Epithelial cell of esophagus (primary cell): ENCODE results near the gene CTSS.
A peak's percentile ranks its signal among the peaks of the same experiment; 100 is the strongest.

Source experiments
- DNase-seq: peaks from one replicate; pipeline ENCODE4 v3.0.0; 2010; ENCODE audit warnings: low read depth
- H3K4me3 ChIP-seq: 2 replicates; pipeline ENCODE4 v1.5.1; 2011; ENCODE audit warnings: mild to moderate bottlenecking, low read length, control low read depth
- TF ChIP-seq, protein P1 (sequence below): IDR thresholded peaks from 2 replicates; pipeline ENCODE4 v1.5.1; 2011; ENCODE audit warnings: low read depth, mild to moderate bottlenecking, low read length, control low read depth, inconsistent platforms; ENCODE audit not compliant: insufficient read depth; ENCODE audit errors: missing control alignments

CTSS gene

DNA sequence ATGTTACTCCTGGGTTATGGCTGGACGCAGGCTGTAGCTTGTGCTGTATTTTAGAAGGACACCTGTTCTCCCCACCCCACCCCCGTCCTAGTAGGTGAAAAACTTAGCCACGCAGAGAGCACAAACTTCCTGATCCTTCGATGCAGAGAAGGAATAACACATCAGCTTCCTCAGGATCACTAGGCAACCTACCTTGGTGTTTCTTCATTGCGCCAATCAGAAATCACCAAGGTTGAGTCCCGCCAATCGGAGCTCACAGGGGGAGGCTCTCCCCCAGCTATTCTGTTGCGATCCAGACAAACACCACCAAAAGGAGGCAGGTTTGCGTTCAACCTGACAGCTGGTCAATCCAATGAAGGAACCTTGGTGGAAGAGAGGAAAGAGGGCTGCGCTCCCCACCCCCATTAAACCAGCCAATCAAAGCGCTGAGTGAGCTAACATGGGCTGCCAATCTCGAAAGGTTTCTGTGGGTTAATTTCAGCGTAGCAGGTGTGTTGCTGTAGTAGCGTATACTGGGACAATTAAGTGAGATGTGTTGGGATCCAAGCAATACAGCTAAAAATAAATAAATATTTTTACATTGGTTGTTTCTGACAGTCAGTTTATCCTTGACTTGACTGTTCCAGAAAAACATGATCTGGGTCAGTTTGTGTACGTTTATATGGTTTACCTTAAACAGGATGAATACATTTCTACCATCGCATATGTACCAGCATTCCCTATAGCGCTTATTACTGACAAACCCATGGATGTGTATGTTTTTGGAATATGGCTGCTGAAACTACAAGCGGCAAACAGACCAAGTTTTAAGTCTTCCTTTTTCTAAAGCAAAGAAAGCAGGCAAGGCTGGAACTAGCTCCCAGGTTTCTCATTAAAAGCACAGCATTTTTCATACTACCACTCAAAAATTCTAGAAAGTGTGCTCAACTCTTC lies 68.3 kb downstream of the CTSS start, which contains the start of gene GOLPH3L:
GOLPH3L (minus strand) TSS at position 160 of the 933 bp plus-strand sequence. CDS start 2,316 bp downstream, outside the sequence.
- TF ChIP-seq, protein P1, sequence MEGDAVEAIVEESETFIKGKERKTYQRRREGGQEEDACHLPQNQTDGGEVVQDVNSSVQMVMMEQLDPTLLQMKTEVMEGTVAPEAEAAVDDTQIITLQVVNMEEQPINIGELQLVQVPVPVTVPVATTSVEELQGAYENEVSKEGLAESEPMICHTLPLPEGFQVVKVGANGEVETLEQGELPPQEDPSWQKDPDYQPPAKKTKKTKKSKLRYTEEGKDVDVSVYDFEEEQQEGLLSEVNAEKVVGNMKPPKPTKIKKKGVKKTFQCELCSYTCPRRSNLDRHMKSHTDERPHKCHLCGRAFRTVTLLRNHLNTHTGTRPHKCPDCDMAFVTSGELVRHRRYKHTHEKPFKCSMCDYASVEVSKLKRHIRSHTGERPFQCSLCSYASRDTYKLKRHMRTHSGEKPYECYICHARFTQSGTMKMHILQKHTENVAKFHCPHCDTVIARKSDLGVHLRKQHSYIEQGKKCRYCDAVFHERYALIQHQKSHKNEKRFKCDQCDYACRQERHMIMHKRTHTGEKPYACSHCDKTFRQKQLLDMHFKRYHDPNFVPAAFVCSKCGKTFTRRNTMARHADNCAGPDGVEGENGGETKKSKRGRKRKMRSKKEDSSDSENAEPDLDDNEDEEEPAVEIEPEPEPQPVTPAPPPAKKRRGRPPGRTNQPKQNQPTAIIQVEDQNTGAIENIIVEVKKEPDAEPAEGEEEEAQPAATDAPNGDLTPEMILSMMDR: peak; percentile 34
- peak; percentile 100 for DNase-seq
- peak within 1 kb of the TSS; percentile 87 for H3K4me3 ChIP-seq

DNA sequence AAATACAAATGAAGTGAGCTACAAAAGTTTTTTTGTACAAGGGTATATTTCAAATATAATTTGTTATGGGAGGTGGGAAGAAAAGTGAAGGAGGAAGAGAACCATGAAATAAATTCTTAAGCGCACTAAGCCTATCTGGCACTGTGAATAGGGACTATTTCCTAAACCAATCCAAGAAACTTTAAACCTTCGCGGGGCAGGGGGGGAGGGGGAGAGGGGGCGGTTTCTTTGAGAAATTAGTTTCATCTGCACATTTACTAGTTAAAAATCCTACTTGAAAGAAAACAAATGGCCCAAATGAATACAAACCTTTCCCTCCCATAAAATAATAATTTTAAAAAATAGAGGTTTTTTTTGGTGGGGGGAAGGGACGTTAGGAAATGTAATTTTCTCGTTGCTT lies 69.0 kb downstream of the CTSS start:
- peak overlapping the region; percentile 87 for H3K4me3 ChIP-seq
- TF ChIP-seq, protein P1: no peak
- peak; percentile 24 for DNase-seq

DNA sequence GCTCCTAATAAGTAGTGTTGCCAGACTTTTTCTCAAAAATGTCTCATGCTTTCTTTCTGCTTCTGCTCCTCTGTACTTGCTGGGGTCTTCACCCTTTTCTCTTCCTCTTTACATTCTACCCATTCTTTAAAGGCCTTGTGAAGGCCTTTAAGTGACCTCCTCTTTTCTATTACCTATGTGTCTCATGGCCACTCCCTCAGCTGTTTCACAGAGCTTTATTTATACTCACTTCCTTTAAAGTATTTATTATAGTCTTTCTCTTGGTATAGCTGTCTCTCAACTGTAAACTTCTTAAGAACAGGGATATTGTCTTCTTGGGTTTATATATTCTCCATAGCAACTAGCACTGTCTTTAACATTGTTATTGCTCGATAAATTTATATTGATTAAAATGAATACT lies 69.4 kb downstream of the CTSS start:
- DNase-seq: peak; percentile 30
- peak overlapping the region; percentile 87 for H3K4me3 ChIP-seq
- TF ChIP-seq, protein P1: no peak

DNA sequence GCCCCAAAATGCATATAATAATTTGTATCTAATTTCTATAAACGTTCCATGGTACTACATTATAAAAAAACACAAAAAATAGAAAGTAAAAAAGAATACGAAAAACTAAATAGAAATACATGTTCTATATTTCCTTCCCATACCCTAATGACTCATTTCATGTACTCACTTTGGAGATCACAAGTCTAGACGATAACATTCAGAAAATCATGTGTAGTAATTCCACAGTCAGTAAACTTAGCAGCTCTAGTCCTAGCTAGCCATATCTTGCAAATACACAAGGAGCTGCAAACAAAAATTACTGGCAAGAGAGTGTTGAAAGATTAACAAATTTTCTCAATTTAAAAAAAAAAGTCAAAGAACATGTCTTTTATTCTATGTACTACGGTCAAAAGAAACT lies 70.0 kb downstream of the CTSS start:
- DNase-seq: peak; percentile 62
- peak overlapping the region; percentile 87 for H3K4me3 ChIP-seq
- TF ChIP-seq, protein P1: no peak

DNA sequence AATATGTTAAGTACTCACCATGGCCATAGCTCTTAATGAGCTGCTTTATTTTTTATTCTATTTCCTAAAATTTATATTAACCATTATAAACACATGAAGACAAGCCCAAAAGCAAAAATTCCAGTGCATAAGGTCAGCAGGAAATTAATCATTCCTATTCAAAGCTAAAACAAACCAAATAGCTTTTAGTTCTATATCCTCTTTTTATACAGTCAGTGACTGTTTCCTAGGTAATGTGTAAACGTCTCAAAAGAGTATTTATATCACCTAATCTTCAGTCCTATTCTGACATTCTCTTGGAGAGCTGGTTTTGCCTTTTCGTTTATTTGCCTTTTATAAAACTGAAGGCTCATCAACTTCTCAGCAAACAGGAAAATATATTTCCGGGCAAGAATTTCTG lies 72.9 kb downstream of the CTSS start:
- TF ChIP-seq, protein P1: no peak
- no peak overlapping the region for H3K4me3 ChIP-seq
- DNase-seq: peak; percentile 7

DNA sequence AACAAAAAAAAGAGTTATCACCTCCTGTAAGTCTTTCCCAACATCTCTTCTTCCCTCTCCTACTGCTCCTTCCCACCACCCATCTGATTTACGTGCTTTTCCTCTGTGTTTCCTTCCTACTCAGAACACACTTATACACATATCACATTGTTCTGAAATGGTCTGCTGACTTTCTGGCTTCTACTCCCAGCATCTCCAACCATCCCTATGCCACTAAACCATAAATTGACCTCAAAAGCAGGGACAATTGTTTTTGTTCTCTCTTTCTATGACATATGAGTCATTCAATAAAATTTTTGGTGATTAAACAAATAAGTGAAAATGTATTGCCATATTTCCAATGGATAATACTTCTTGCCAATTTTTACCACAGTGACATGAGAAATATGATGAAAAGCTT lies 76.8 kb downstream of the CTSS start:
- no peak for DNase-seq
- TF ChIP-seq, protein P1: no peak
- H3K4me3 ChIP-seq: no peak overlapping the region
